GM10248 (cell line): ENCODE measurements around the gene QSOX1.

Experiments used
- CTCF ChIA-PET: fragments of 300-600 bp; sonication (Branson Sonifier 250); formaldehyde crosslinking; extraction: SDS; loops from one replicate; lab custom pipeline; 2021; ENCODE audit warnings: antibody characterized with exemption; lab: Yijun Ruan, JAX
- POLR2A ChIA-PET: fragments of 350-650 bp; sonication (Branson Sonifier 250); formaldehyde crosslinking; extraction: SDS; loops from one replicate; lab custom pipeline; 2020; ENCODE audit warnings: antibody characterized with exemption; lab: Yijun Ruan, JAX
- DNase-seq: peaks from one replicate; pipeline ENCODE4 v3.0.0; 2012; ENCODE audit errors: extremely low spot score
- CTCF ChIP-seq: IDR thresholded peaks from 2 replicates; pipeline ENCODE4 v1.5.1; 2012; ENCODE audit warnings: mild to moderate bottlenecking, low read depth; ENCODE audit errors: extremely low read depth, missing control alignments, control extremely low read depth

QSOX1 gene

GRCh38 chr1:180193141-180194047 is 38.7 kb downstream of the QSOX1 start:
- DNase-seq, result no peak
- TF ChIP-seq CTCF, result no peak
- CTCF ChIA-PET, result interaction anchor here (1.0 to 2.0 kb wide), 4 partner anchors 13 to 289 kb away, joined by 3 to 15 read pairs (median 4); no protein-coding TSS in a partner anchor
- POLR2A ChIA-PET, result interaction anchor here (0.6 kb wide), 2 partner anchors 17 to 1147 kb away, joined by 3 to 5 read pairs; no protein-coding TSS in a partner anchor

- no peak for DNase-seq
- ChIA-PET POLR2A (no interaction called here), CTCF (no interaction called here)
- no peak for TF ChIP-seq CTCF
Measured at GRCh38 chr1:180194048-180194425, 39.4 kb downstream of the QSOX1 start.

GRCh38 chr1:180194546-180195207 is 40.0 kb downstream of the QSOX1 start:
- no peak for DNase-seq
- ChIA-PET CTCF (interaction anchor here (3.8 kb wide), 1 partner anchor 16 kb away, joined by 30 read pairs; no protein-coding TSS in a partner anchor), POLR2A (no interaction called here)
- TF ChIP-seq CTCF, result no peak

DNA sequence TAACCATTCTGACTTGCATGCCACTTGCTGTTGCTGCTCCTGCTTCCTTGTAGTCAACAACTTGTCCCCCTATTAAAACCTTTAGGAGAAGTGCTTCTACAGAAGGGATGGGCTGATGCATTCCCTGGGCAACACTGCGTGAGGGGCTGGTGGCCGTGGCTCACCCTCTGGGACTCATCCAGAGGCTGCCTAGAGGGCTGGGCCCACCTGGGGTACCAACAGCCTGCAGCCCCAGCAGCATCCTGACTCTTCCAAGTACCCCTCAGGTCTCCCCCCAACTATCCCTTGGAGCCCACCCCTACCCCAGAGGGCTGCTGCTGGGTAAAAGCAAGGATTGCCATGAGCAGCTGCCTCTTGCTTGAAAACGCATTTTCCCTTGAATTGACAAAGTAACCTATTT is 40.7 kb downstream of the QSOX1 start:
- DNase-seq, result no peak
- no peak for TF ChIP-seq CTCF
- CTCF ChIA-PET, result interaction anchor here (2.3 to 3.8 kb wide), 2 partner anchors 13 to 16 kb away, joined by 8 to 30 read pairs; no protein-coding TSS in a partner anchor
- POLR2A ChIA-PET, result no interaction called here

GRCh38 chr1:180195916-180196315 is 41.2 kb downstream of the QSOX1 start:
- no peak for TF ChIP-seq CTCF
- DNase-seq, result no peak
- ChIA-PET CTCF (interaction anchor here (2.3 to 4.1 kb wide), 3 partner anchors 8 to 17 kb away, joined by 8 to 30 read pairs (median 18); no protein-coding TSS in a partner anchor), POLR2A (no interaction called here)

DNA sequence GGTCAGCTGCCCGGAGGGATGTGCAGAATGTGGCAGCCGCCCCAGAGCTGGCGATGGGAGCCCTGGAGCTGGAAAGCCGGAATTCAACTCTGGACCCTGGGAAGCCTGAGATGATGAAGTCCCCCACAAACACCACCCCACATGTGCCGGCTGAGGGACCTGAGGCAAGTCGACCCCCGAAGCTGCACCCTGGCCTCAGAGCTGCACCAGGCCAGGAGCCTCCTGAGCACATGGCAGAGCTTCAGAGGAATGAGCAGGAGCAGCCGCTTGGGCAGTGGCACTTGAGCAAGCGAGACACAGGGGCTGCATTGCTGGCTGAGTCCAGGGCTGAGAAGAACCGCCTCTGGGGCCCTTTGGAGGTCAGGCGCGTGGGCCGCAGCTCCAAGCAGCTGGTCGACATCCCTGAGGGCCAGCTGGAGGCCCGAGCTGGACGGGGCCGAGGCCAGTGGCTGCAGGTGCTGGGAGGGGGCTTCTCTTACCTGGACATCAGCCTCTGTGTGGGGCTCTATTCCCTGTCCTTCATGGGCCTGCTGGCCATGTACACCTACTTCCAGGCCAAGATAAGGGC is 41.9 kb downstream of the QSOX1 start:
- TF ChIP-seq CTCF, result no peak
- CTCF ChIA-PET, result interaction anchor here (1.6 to 4.1 kb wide), 5 partner anchors 9 to 329 kb away, joined by 7 to 30 read pairs (median 8); no protein-coding TSS in a partner anchor
- DNase-seq, result no peak
- POLR2A ChIA-PET, result no interaction called here
